H1 (cell line): ENCODE results near the gene CRIP1. TPM values are rescaled to one million over a fixed set of nuclear protein-coding genes. Genes with fewer than 3 reads are reported as not detected.

Source experiments
- CTCF ChIA-PET: fragments of 300-600 bp; sonication (Branson Sonifier 250); formaldehyde crosslinking; loops from one replicate; lab custom pipeline; 2021; ENCODE audit not compliant: partially characterized antibody; lab: Charles Lee
- POLR2A ChIA-PET: fragments of 300-600 bp; sonication (Branson Sonifier 250); formaldehyde crosslinking; loops from one replicate; lab custom pipeline; 2021; ENCODE audit warnings: inconsistent platforms; ENCODE audit not compliant: partially characterized antibody; lab: Charles Lee
- DNase-seq, 2 experiments: peaks; one replicate each; pipeline versions ENCODE4 v3.0.0 to v3.0.0-alpha.2; 2010 to 2022; ENCODE audit warnings: low spot score in 2 of 2, low read depth in 1 of 2, mixed read lengths in 1 of 2
- FAIRE-seq: peaks from 2 replicates; lab custom pipeline; 2011; peaks lifted over from hg19 to GRCh38; lab: Jason Lieb, UNC
- H2AFZ ChIP-seq: 2 replicates; pipeline ENCODE4 v1.8.1; 2012; ENCODE audit warnings: low read length, inconsistent platforms
- H2AK5ac ChIP-seq: 2 replicates; pipeline ENCODE4 v1.6.1; 2013; ENCODE audit warnings: low read depth, low read length
- H2BK120ac ChIP-seq: replicated peaks from 2 replicates; pipeline ENCODE3; 2013; ENCODE audit warnings: low read depth, low read length, inconsistent platforms
- H2BK12ac ChIP-seq: 2 replicates; pipeline ENCODE4 v1.6.1; 2013; ENCODE audit warnings: low read depth, low read length
- H2BK15ac ChIP-seq: 2 replicates; pipeline ENCODE4 v1.6.1; 2013; ENCODE audit warnings: low read length
- H2BK20ac ChIP-seq: 2 replicates; pipeline ENCODE4 v1.6.1; 2013; ENCODE audit warnings: low read length
- H2BK5ac ChIP-seq: 2 replicates; pipeline ENCODE4 v1.6.1; 2013; ENCODE audit warnings: low read depth, low read length
- H3K14ac ChIP-seq: 2 replicates; pipeline ENCODE4 v1.6.1; 2013; ENCODE audit warnings: inconsistent platforms; ENCODE audit not compliant: insufficient read length
- H3K18ac ChIP-seq: 2 replicates; pipeline ENCODE4 v1.6.1; 2013; ENCODE audit warnings: low read length; ENCODE audit errors: extremely low read depth
- H3K23ac ChIP-seq: 2 replicates; pipeline ENCODE4 v1.6.1; 2013; ENCODE audit warnings: inconsistent platforms; ENCODE audit not compliant: insufficient read length
- H3K23me2 ChIP-seq: 2 replicates; pipeline ENCODE4 v1.6.1; 2013; ENCODE audit warnings: low read depth, low read length
- H3K27ac ChIP-seq: 2 replicates; pipeline ENCODE4 v1.6.1; 2011; ENCODE audit warnings: low read depth, low read length, inconsistent platforms
- H3K27me3 ChIP-seq, 4 experiments: replicated peaks in 1 of 4; 1 replicate in 1 of 4; 2 replicates in 3 of 4; pipeline versions ENCODE4 v1.6.1 to v1.8.1; 2011 to 2013; ENCODE audit warnings: low read length in 3 of 4, mild to moderate bottlenecking in 3 of 4, inconsistent platforms in 2 of 4, mixed read lengths in 2 of 4, moderate library complexity in 1 of 4; ENCODE audit not compliant: control insufficient read depth in 3 of 4, insufficient read depth in 3 of 4; ENCODE audit errors: extremely low read depth in 1 of 4
- H3K36me3 ChIP-seq, 4 experiments: 2 replicates each; pipeline versions ENCODE4 v1.6.1 to v1.8.1; 2011 to 2013; ENCODE audit warnings: mild to moderate bottlenecking in 4 of 4, low read length in 3 of 4, moderate library complexity in 2 of 4, control low read depth in 1 of 4, inconsistent platforms in 1 of 4; ENCODE audit not compliant: insufficient read depth in 4 of 4, control insufficient read depth in 2 of 4
- H3K4ac ChIP-seq: replicated peaks from 2 replicates; pipeline ENCODE3; 2013; ENCODE audit warnings: low read length, low read depth, mixed read lengths, inconsistent platforms; ENCODE audit not compliant: insufficient read length
- H3K4me1 ChIP-seq, 4 experiments: replicated peaks in 1 of 4; 1 replicate in 1 of 4; 2 replicates in 3 of 4; pipeline versions ENCODE4 v1.6.1 to v1.8.1; 2011 to 2013; ENCODE audit warnings: low read length in 3 of 4, inconsistent platforms in 2 of 4, mixed read lengths in 1 of 4; ENCODE audit not compliant: insufficient read depth in 4 of 4, control insufficient read depth in 3 of 4
- H3K4me2 ChIP-seq, 2 experiments: 2 replicates each; pipeline versions ENCODE4 v1.6.1 to v1.8.1; 2011 to 2013; ENCODE audit warnings: low read depth in 2 of 2, low read length in 2 of 2, control low read depth in 1 of 2, inconsistent platforms in 1 of 2, mild to moderate bottlenecking in 1 of 2; ENCODE audit not compliant: insufficient read depth in 1 of 2
- H3K4me3 ChIP-seq, 4 experiments: fragments of 200-600, 300-600 bp in 1 of 4; sonication (generic), shearing (Covaris generic), sonication (Bioruptor Twin) in 1 of 4; 2 replicates each; pipeline versions ENCODE4 v1.5.1 to v1.8.1; 2011 to 2016; ENCODE audit warnings: low read length in 4 of 4, low read depth in 3 of 4, control low read depth in 2 of 4, inconsistent platforms in 2 of 4, mild to moderate bottlenecking in 2 of 4, mixed read lengths in 1 of 4, moderate library complexity in 1 of 4; ENCODE audit not compliant: insufficient read depth in 2 of 4; ENCODE audit errors: extremely low read depth in 1 of 4
- H3K56ac ChIP-seq: replicated peaks from 2 replicates; pipeline ENCODE3; 2013; ENCODE audit warnings: low read depth, mild to moderate bottlenecking, mixed read lengths, low read length, inconsistent platforms; ENCODE audit not compliant: insufficient read length
- H3K79me1 ChIP-seq: 2 replicates; pipeline ENCODE4 v1.6.1; 2013; ENCODE audit warnings: low read depth, low read length, control low read depth
- H3K79me2 ChIP-seq, 2 experiments: 2 replicates each; pipeline versions ENCODE4 v1.6.1 to v1.8.1; 2012 to 2013; ENCODE audit warnings: low read length in 2 of 2, mild to moderate bottlenecking in 2 of 2, inconsistent platforms in 1 of 2; ENCODE audit not compliant: insufficient read depth in 2 of 2, control insufficient read depth in 1 of 2
- H3K9ac ChIP-seq, 4 experiments: replicated peaks in 1 of 4; 1 replicate in 1 of 4; 2 replicates in 3 of 4; pipeline versions ENCODE4 v1.6.1 to v1.8.1; 2011 to 2013; ENCODE audit warnings: low read depth in 3 of 4, low read length in 3 of 4, control low read depth in 2 of 4, mild to moderate bottlenecking in 2 of 4, moderate library complexity in 2 of 4, inconsistent platforms in 1 of 4; ENCODE audit errors: extremely low read depth in 1 of 4
- H3K9me3 ChIP-seq, 2 experiments: 2 replicates each; pipeline versions ENCODE4 v1.6.1 to v1.8.1; 2012 to 2013; ENCODE audit warnings: mild to moderate bottlenecking in 2 of 2, moderate library complexity in 2 of 2, control low read depth in 1 of 2, inconsistent platforms in 1 of 2, low read depth in 1 of 2, low read length in 1 of 2, mixed read lengths in 1 of 2; ENCODE audit not compliant: insufficient read depth in 2 of 2
- H4K20me1 ChIP-seq, 2 experiments: replicated peaks in 1 of 2; 2 replicates each; pipeline versions ENCODE3 to v1.8.1; 2011 to 2013; ENCODE audit warnings: inconsistent platforms in 2 of 2, low read length in 2 of 2, mild to moderate bottlenecking in 1 of 2; ENCODE audit not compliant: insufficient read depth in 2 of 2, control insufficient read depth in 1 of 2
- H4K5ac ChIP-seq: 2 replicates; pipeline ENCODE4 v1.6.1; 2013; ENCODE audit warnings: low read length, low read depth, mixed read lengths, inconsistent platforms; ENCODE audit not compliant: insufficient read length
- H4K8ac ChIP-seq: 2 replicates; pipeline ENCODE4 v1.8.0; 2013; ENCODE audit warnings: mild to moderate bottlenecking, moderate library complexity, low read length, inconsistent platforms; ENCODE audit not compliant: insufficient read depth; ENCODE audit errors: extremely low read depth
- H4K91ac ChIP-seq: replicated peaks from 2 replicates; pipeline ENCODE3; 2013; ENCODE audit warnings: low read length, mixed read lengths, inconsistent platforms; ENCODE audit not compliant: insufficient read length
- CEBPB ChIP-seq: IDR thresholded peaks from 2 replicates; pipeline ENCODE4 v1.6.1; 2012; ENCODE audit warnings: low read depth, low read length
- KDM4A ChIP-seq: IDR thresholded peaks from one replicate; pipeline ENCODE4 v1.7.1; 2012; ENCODE audit warnings: low read depth, mild to moderate bottlenecking, moderate library complexity, low read length, inconsistent platforms; ENCODE audit not compliant: severe bottlenecking
- RAD21 ChIP-seq, 2 experiments: IDR thresholded peaks in 1 of 2; conservative IDR thresholded peaks in 1 of 2; 2 replicates each; pipeline ENCODE4 v1.6.1; 2011; ENCODE audit warnings: low read depth in 2 of 2, low read length in 2 of 2, improper control_type of control experiment in 1 of 2, inconsistent platforms in 1 of 2, mild to moderate bottlenecking in 1 of 2, moderate library complexity in 1 of 2
- SIX5 ChIP-seq: IDR thresholded peaks from 2 replicates; pipeline ENCODE4 v1.6.1; 2011; ENCODE audit warnings: mild to moderate bottlenecking, low read depth, low read length
- SRF ChIP-seq: IDR thresholded peaks from 2 replicates; pipeline ENCODE4 v1.6.1; 2011; ENCODE audit warnings: mild to moderate bottlenecking, low read depth, low read length, moderate library complexity
- TEAD4 ChIP-seq: IDR thresholded peaks from 2 replicates; pipeline ENCODE4 v1.6.1; 2012; ENCODE audit warnings: low read depth, low read length, inconsistent platforms, mixed read lengths
- USF2 ChIP-seq: IDR thresholded peaks from 2 replicates; pipeline ENCODE4 v1.6.1; 2011; ENCODE audit warnings: low read length, improper control_type of control experiment
- ZNF274 ChIP-seq: IDR thresholded peaks from 2 replicates; pipeline ENCODE4 v1.7.0; 2012; ENCODE audit warnings: low read length, borderline replicate concordance; ENCODE audit errors: extremely low read depth
- WGBS, 2 experiments: shearing (Covaris generic) in 1 of 2; methylation state at CpG; one replicate each; pipeline versions ENCODE4 v1.1.6 to v1.1.7; 2013 to 2015; ENCODE audit warnings: low lambda C conversion rate in 2 of 2, mixed read lengths in 2 of 2, inconsistent platforms in 1 of 2, low coverage in 1 of 2, missing lambda C conversion rate in 1 of 2; ENCODE audit not compliant: insufficient replicate concordance in 2 of 2, insufficient coverage in 1 of 2, insufficient read length in 1 of 2; ENCODE audit errors: extremely low coverage in 1 of 2, missing lambda C conversion rate in 1 of 2; 5-methylcytosine and 5-hydroxymethylcytosine counted together
- polyA plus RNA-seq, 7 experiments: library from polyadenylated mRNA; depleted of rRNA in 3 of 7; stranded (reverse) in 5 of 7; unstranded in 2 of 7; fragments of >200 nt in 5 of 7; fragments of 200-250 nt in 2 of 7; gene quantifications; 1 replicate in 5 of 7; 2 replicates in 1 of 7; 4 replicates in 1 of 7; pipeline versions ENCODE4 v1.2.1 to v1.2.3, GENCODE V29; 2011 to 2013; ENCODE audit warnings: missing spikeins in 2 of 7, mixed read lengths in 2 of 7
- total RNA-seq: library from RNA; stranded (reverse); fragmentation: NEBNext Ultra II Directional; extraction: Animal tissue kit (Norgen Biotek cat#: 25700); gene quantifications from 2 replicates; pipeline ENCODE4 v1.2.1, GENCODE V29; 2021

The CRIP1 gene
- total and polyA plus RNA-seq, 2 of the 8 experiments (the other 6 are each of a cell fraction or from before 2014, with no cell fraction given), result 1.2 to 2.2 TPM

DNA sequence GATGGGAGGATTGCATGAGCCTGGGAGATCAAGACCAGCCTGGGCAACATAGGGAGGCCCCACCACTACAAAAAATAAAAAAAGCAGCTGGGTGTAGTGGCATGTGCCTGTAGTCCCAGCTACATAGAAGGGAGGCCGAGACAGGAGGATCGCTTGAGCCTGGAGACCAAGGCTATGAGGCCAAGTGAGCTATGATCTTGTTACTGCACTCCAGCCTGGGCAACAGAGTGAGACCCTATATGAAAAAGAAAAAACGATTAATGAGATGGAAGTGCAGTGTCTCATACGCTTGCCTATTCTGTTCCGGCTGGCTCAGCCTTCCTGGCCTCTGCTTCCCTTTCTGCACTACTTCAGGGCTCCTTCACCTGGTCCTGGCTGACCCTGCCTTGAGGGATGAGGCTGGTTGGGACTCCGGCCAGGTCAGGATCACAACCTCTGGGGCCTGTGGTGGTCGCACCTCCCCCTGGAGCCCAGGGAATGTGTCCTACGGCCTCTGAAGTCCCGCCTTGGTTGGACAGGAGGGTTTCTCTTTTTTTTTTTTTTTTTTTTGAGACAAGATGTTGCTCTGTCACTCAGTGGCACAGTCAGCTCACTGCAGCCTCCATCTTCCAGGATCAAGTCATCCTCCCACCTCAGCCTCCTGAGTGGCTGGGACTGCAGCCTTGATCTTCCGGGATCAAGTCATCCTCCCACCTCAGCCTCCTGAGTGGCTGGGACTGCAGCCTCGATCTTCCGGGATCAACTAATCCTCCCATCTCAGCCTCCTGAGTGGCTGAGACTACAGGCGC is 15.0 kb downstream of the CRIP1 start:
- Histone ChIP-seq H2AFZ (no peak overlapping the region), H3K14ac (no peak overlapping the region), H3K9me3 (no peaks in the 10 kb centered on the region), H4K20me1 (peaks cover 0 to 2% of the 10 kb centered on the region in 2 experiments), H3K23me2 (no peaks in the 10 kb centered on the region), H2AK5ac (no peak overlapping the region), H4K91ac (no peak overlapping the region), H3K4me2 (no peak overlapping the region), H2BK5ac (no peak overlapping the region), H3K4ac (no peak overlapping the region), H2BK20ac (no peak overlapping the region), H3K4me1 (peaks cover 0 to 3% (median 0%) of the 10 kb centered on the region in 4 experiments; a peak in 2 of 7 replicates), H3K18ac (no peak overlapping the region), H2BK15ac (no peak overlapping the region), H4K8ac (no peak overlapping the region), H2BK12ac (no peak overlapping the region), H2BK120ac (no peak overlapping the region), H3K23ac (no peak overlapping the region), H3K4me3 (no peak overlapping the region), H3K27me3 (no peaks in the 10 kb centered on the region), H3K27ac (no peak overlapping the region), H3K79me1 (no peaks in the 10 kb centered on the region), H3K36me3 (no peaks in the 10 kb centered on the region), H3K9ac (no peak overlapping the region), H4K5ac (no peak overlapping the region), H3K56ac (no peak overlapping the region), H3K79me2 (no peaks in the 10 kb centered on the region)
- ChIA-PET CTCF (interaction anchor here (0.6 to 1.3 kb wide), 3 partner anchors 12 to 49 kb away, joined by 3 to 5 read pairs (median 3); partner anchors contain the start of gene CRIP1), POLR2A (interaction anchor here (1.1 to 1.7 kb wide), 2 partner anchors 9 to 54 kb away, joined by 3 to 4 read pairs; no protein-coding TSS in a partner anchor)
- DNase-seq (no peak), FAIRE-seq (no peak)
- 87% methylated on average over 11 of the region's 13 CpGs; no CpG with 5 or more reads in 1 of the 2 experiments for WGBS, 2 experiments
- TF ChIP-seq USF2 (no peak), CEBPB (no peak), RAD21 (IDR thresholded peaks at IDR 0.05 in 1 of 2, conservative IDR thresholded peaks at IDR 0.05 in 1 of 2; ENCODE audit: low read depth in 2 of 2, low read length in 2 of 2) (no peak), TEAD4 (no peak), ZNF274 (no peak), KDM4A (no peak), SIX5 (no peak), SRF (no peak)
